Activated CD4-positive, CD25-positive, alpha-beta regulatory T cell treated with anti-CD3 and anti-CD28 coated beads, Interleukin-2, amount 50 U/mL, for 16 hours (primary cell): ENCODE results near the gene ESRRB.
"Not testable (repeated sequence)": the region's sequence is repeated elsewhere in the genome, so short reads cannot be mapped to it uniquely, and the experiment has no call there.

ENCODE experiments used
- DNase-seq: peaks from one replicate; pipeline ENCODE4 v3.0.0-alpha.2; 2020; ENCODE audit warnings: low read depth, low spot score

The ESRRB gene

DNA sequence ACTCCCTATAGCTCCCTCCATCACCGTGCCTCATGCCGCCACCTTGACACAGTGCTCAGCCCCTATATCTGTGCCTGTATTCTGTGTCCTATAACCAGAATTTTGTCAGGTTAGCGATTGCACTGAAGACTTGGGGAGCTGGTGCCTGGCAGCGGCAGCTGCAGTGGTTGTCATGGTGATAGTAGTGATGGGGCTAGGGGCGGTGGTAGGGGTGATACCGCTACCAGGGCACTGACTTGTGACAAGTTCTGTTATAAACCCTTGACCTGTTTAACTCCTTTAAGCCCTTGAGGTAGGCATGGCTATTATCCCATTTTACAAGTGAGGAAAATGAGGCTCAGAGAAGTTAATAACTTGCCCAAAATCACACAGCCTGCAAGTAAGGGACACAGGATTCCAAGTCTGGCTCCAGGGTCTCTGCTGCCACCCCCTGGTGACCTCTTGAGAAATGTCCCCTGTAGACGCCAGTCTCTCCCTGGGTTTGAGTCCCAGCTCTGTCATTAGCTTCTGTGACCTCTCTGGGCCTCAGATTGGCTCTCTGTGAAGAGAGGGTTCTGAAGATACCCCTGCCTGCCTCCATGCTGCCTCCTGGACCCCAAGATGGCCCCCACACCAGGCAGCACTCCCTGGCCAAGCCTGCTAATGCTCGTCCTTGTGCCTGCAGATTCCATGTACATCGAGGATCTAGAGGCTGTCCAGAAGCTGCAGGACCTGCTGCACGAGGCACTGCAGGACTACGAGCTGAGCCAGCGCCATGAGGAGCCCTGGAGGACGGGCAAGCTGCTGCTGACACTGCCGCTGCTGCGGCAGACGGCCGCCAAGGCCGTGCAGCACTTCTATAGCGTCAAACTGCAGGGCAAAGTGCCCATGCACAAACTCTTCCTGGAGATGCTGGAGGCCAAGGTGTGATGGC, 121.9 kb downstream of the ESRRB start:
- no peak for DNase-seq

DNA sequence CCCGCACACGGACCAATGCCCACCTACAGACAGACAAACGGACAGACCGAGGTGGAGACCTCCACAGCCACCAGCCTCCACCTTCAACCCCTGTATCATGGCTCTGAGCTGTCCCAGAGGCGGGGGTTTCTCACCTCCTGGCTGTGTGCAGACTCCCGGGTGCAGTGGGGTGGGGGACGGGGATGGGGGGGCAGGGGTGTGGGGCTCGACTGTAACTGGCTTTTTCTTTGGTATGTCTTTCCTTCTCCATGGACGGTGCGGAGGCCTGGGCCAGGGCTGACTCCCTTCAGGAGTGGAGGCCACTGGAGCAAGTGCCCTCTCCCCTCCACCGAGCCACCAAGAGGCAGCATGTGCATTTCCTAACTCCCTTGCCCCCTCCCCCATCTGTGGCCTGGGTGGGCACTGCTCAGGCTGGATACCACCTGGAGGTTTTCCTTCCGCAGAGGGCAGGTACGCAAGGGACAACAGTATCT, 122.6 kb downstream of the ESRRB start:
- no peak for DNase-seq

DNA sequence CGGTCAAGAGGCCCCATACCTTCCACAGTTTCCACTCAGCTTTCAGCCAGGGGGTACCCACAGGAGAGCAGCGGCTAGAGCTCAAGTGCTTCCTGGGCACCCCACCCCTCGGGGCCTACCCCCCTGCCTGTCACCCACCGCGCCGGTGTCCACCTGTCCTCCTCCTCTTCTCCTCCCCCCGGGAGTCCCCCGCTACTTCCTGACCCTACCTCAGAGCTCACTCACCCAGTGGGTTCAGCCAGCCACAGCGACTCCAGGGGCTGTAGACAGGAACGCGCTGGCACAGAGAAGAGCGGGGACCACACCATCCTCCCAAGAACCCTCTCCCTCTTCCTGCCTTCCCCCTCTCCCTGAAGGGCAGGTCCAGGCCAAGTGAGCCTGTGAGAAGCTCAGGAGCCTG, 123.0 kb downstream of the ESRRB start:
- DNase-seq: no peak

DNA sequence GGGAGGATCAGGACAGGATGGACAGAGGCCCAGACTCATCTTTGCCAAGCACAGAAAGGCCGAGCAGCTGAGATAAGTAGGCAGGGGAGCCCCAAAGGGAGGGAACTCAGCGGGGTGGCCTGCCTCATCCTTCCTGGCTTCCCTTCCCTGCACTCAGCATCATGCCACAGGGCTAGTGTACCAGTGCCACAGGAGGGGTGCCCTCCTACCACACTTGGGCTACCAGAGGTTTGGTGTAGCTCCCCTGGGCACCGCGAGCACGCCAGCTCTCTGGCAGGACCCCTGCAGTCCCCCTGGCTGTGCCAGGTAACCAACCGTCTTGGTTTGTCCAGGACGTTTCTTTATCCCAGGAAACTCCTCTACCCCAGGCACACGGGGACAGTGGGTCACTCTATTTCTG, 123.5 kb downstream of the ESRRB start:
- no peak for DNase-seq

GRCh38 chr14:76500011-76500410, 124.1 kb downstream of the ESRRB start:
- no peak for DNase-seq

DNA sequence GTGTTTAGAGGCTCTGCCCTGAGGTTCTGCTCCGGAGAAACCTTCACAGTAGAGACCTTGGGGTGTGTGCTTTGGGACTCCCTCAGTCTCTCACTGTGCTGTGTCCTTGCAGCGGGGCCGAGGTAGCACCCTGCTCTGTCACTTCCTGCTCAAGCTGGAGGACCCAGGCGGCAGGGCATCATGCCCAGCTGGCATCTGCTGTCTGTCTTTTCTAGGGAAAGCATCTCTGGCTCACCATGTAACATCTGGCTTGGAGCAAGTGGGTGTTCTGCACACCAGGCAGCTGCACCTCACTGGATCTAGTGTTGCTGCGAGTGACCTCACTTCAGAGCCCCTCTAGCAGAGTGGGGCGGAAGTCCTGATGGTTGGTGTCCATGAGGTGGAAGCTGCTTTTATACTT, 124.5 kb downstream of the ESRRB start:
- DNase-seq: no peak

- DNase-seq: no peak
These were observed 125.3 kb downstream of the ESRRB start for GRCh38 chr14:76501156-76501720.

GRCh38 chr14:76502219-76502618, 126.3 kb downstream of the ESRRB start:
- DNase-seq: no peak

GRCh38 chr14:76502638-76503037, 126.7 kb downstream of the ESRRB start:
- no peak for DNase-seq

DNA sequence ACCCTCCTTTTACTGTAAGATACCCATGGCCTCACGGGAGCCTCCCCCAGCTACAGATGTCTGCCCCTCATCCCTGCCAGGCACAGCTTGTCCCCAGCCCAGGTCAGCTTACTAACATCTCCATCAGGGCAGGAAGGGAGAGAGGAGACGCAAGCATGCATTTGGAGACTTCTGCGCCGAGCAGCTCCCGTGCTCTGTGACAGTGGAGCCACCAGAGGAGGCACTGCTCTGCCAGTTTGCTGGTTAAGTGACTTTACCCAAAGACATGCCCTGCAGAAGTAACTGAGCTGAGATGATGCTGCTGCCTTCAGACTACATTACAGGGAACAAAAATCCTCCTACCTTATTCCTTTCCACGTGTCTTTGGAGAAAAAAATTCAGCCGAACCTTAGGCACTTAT, 133.4 kb downstream of the ESRRB start:
- DNase-seq: no peak

DNA sequence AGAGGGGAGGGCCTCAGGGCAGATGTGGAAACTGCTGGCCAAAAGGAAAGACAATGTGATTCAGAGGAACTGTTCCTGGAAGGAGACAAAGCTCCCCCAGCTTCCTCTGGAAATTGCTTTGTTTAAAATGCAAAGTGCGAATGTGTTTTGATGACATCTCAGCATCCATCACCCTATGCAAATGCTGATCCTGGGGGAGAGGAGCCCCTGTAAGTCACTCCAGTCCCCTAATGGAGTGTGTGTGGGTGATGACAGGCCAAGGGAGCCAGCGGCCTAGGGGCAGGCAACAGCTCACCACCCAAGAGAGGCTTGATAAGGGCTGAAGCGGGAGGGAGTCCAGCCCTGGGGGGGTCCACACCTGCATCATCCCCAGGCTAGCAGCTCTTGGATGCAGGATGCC, 134.2 kb downstream of the ESRRB start:
- DNase-seq: no peak

DNA sequence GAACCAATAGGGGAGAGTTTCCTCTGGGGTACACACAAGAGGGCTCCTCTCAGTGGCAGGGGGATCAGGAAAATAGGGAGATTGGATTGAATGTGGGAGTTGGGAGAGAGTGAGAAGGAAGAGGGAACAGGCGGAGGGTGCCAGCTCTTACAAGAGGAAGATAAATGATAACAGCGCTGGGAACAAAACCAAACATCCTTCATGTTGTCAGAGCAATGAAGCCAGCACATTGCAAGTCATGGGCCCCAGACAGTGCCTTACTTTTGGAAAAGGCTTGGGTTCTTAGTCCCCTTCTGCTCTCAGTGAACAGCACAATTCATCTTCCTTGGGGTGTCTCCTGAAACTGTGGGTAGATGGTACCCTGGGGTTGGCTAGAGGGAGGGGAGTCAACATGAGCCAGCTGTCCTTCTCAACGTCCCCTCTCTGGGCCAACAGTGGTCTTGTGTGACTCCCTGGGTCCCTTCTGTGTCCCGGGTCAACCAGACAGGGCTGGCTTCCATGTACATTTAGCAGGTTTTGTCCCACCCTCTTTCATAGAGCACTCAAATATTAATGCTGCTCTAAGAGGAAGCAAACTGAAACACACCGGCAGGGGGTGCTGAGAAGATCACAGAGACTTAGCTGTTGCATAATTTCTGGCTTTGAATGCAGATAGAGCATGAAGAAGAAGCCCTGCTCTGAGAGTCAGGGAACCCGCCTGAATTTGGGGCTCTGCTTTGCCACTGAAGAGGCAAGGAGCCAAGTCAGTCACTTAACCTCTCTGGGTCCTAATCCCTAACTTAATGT, 138.5 kb downstream of the ESRRB start:
- no peak for DNase-seq

DNA sequence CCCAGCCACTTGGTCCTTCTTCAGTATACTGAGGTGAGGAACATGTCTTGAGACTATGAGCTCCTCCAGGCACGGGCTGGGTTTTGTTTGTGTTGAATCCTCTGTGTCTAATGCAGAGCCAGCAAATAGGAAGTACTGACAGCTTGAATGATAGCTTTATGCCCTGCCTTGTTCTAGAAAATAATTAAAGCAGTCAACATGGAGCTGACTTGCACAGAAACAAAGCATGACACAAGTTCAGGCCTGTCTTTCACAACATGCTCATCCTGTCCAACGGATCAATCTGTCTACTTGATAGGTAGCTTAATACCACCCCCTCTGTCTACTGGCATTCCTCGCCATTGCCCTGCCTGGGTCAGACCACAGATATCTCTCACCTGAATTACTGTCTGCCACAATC, 140.9 kb downstream of the ESRRB start:
- no peak for DNase-seq

DNA sequence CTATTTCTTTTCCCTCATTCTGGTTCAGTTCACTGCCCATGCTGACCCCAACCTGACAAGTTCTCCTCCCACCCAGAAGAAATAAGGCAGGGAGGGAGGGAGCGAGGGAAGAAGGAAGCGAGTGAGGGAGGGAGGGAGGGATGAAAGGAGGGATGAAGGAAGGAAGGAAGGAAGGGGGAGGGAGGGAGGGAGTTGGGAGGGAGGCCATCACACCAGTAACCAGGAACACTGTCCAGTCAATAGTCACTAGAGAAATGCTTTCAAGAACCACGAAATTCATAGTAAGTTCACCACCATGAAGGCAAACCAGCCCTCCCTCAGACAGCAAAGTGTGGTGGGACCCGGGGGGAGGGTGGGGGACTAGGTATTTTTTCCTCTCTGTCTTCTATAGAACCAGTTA, 142.4 kb downstream of the ESRRB start:
- DNase-seq: no peak

DNA sequence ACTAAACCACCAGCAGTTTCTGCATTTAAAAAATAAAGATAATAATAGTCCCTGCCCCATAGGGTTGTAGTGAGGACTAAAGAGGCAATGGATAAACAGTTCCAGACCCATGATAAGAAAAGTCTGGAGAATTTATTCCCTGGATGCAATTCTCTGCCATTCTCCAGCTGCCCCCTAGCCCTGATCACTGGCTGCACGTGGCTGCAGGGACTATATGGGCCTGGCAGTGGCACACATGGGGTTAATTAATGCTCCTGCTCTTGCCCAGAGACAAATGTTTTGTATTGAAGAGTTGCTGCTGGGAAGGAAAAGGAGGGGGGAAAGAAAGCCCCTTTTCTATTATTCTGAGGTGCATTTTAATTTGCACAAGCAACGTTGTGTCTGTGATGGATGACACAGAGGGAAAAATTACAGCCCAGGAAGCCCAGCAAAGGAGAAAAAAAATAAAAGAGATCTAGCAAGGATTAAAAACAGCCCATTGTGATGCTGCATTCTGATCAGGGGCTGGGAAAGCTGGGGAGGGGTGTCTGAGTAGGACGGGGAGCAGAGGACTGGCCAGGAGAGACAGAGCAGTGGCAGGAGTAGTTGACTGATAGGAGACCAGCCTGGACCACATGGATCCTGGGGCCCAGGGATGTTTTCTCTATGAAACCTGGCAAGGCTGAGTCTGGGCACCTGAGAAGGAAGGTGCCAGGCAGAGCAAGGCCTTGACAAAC, 149.3 kb downstream of the ESRRB start:
- no peak for DNase-seq

- DNase-seq: no peak
These were observed 155.1 kb downstream of the ESRRB start for GRCh38 chr14:76531085-76531484.

DNA sequence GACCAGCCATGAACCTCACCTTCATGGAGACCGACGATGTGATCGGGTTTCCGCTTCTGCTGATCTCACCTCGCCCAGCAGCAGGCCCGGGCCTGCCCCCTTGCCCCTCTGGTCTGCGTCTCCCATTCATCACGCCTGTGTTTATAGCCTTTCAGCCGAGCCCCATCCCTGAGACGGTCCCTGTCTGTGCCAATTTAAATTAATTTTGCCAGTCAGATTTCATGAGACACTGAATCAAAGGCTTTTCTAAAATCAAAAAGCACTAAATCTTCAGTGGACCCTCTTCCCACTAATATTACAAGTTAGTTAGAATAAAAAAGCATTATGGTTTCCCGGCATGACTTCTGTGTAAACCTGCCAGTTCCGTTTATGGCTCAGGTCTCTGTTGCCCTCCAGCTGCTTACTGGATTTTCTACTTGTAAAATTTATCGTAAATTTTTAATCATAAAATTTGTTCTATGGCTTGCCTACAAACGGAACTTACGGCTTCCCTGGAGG, 155.9 kb downstream of the ESRRB start:
- DNase-seq: no peak

GRCh38 chr14:76536636-76537035, 160.7 kb downstream of the ESRRB start:
- DNase-seq: not testable (repeated sequence)

DNA sequence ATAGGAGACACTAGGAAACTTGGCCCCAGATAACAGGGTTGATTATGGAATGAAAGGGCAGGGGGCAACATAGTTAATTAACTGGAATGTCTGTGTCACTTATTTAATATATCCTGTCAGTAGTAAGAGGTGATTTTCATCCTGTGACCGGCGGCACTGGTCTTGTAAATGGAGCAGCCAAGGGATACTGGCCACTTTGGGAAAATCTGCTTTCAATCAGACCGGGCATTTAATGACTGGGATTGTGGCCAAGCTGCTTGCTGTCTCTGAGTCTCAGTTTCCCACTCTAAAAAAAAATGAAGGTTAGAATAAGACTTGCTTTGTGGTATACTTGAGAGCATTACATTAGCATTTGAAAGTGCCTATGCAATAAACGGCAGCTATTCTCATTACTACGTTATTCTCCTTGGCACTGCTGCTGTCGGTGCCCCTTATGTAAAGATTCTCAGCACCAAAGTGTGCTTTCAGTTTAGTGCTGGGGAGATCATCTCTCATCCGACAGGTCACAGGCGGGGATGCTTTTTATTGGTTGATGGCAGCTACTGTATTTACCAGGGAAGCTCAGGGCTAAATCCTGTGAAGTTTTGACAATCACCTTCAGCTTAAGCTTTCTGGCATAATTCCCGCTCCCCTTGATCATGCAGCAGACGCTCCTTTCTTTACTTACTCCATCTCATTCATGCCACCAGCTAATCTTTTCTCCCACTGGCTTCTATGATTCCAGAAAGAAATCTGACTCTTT, 162.1 kb downstream of the ESRRB start:
- DNase-seq: no peak

GRCh38 chr14:76538648-76539008, 162.7 kb downstream of the ESRRB start:
- DNase-seq: no peak

DNA sequence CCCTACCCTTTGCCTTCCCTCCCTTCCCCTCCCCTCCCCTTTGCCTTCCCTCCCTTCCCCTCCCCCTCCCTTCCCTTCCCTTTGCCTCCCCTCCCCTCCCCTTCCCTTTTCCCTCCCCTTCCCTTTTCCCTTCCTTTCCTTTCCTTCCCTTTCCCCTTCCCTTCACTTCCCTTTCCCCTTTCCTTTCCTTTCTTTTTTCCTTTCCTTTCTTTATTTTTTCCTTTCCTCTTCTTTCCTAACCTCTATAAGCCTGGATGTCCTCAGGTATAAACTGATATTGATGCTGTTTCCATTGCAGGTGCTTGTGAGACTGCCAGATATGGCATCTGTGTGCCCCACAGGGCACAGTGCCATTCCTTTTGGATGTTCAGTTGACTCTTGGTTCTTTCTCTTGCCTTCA, 163.2 kb downstream of the ESRRB start:
- DNase-seq: no peak
